ENCODE data around the gene MRAS. TPM values are rescaled to one million over a fixed set of nuclear protein-coding genes. Genes with fewer than 3 reads are reported as not detected.
"Not testable (repeated sequence)": the region's sequence is repeated elsewhere in the genome, so short reads cannot be mapped to it uniquely, and the experiment has no call there.

Gene MRAS
- total RNA-seq, 1 donor from 2014 or later = 6.8 TPM

DNA sequence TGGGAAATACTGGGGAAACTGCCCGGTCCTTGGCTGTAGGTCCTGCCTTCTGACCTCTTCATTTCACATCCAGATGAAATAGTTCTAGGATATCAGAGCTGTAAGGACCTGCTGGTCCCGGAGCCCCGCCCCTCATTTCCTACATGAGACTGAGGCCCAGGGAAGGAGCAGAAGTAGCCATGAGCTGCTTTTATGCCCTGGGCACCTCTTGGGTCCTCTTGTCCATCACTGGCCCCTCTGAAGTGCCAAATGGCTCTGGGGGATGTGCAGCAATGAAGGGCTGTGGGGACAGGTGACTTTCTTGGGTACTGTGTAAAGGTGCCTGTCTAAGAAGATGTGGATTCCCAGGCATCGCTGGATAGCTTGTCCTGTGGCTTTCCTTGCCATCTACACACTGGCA, 45.8 kb downstream of the MRAS start:
- DNase-seq = no peak

DNA sequence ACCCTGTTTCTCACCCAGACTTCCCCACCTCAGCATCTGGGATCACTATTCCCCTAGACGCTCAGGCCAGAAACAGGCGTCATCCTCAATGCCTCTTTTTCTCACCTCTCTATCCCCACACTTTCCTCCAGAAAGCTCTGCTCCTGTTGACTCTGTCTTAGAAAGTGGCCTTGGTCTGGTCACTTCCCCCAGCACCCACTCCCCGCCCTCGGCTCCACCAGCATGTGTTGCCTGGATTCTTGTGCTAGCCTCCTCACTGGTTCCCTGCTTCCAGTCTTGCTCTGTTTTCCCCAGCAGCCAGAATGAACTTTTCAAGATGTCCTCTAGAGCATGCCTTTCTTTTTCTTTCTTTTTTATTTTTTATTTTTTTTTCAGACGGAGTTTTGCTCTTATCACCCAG, 46.3 kb downstream of the MRAS start:
- no peak for DNase-seq

DNA sequence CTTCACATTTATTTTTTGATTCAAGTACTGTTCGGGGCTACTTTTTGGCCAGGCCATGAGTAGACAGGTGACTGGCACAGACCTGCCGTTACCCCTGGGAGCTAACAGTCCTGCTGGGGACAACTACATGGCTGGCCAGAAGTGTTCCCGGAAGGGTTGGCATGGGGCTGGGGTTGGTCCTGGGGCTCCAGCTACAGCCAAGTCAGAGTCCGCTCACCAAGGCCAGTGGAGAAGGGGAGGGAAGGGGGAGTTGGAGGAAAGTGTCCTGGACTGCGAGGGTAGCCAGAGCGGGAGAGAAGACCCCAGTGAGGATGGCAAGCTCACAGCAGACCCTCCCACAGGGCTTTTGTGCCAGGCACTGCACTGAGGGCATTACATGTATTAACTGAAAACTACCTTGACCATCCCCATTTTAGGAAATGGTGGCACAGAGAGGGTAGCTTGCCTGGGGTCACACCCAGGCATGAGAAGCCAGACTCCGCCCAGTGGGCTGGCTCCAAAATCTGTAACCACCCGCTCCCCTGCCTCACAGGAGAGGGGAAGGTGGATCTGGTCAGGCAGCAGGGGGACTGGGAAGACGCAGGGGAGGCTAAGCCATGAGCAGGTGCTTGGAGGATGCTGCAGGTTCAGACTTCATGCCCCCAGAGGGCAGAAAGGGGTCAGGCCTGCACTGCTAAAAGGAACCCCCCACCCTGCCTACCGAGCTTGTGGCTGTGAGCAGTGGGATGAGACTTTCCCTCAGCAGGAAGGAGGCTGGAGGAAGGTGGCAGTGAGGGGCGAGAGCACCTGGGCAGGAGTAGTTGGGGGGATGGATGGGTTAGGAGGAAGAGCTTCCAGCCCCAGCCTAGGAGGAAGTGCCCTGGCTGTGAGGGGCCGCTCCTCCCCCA, 47.7 kb downstream of the MRAS start:
- DNase-seq = no peak

DNA sequence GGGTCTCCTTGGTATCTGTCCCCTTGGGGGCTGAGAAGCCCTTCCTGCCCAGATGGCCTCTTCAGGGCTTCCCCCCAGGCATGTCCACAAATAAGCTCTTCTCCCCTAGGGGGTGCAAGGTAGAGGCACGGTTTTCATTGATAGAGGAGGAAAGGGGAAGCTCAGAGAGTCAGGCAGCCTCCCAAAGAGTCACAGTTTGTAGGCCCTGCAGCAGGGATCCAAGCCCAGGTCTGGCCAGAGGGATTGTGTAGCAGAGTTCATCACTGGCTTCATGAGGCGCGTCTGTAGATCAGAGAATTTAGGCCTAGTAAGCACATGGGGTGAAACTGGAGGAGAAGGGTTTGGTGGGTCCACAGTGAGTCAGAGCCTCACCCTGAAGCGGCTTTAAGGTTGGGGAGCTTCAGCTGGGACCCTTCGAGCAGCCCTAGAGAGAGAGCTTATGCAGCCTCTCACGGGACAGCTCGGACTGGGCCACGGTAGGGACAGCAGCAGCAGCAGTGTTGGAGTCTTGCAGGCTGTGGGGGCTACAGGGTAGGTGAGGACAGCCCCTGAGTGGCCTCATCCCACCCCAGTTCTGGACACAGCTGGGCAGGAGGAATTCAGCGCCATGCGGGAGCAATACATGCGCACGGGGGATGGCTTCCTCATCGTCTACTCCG, 48.5 kb downstream of the MRAS start:
- DNase-seq = no peak

DNA sequence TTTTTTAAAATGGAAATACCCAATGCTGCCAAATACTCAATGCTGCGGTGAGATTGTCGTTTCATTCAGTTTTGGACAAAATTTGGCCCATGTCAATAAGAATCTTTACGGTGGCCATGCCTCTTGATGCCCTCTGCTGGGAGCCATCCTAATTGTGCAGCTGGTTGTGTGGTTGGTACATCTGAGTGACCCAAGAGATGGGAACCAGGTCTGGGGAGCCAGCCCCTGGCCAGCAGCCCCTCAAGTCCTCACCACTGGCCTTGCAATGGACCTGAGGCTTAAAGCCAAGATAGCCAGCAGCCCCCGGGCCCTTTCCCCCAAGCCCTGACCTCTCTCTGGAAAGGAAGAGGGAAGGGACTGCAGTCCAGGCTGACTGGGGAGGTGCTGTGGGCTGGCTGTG, 49.6 kb downstream of the MRAS start:
- DNase-seq = peak; percentile 18

DNA sequence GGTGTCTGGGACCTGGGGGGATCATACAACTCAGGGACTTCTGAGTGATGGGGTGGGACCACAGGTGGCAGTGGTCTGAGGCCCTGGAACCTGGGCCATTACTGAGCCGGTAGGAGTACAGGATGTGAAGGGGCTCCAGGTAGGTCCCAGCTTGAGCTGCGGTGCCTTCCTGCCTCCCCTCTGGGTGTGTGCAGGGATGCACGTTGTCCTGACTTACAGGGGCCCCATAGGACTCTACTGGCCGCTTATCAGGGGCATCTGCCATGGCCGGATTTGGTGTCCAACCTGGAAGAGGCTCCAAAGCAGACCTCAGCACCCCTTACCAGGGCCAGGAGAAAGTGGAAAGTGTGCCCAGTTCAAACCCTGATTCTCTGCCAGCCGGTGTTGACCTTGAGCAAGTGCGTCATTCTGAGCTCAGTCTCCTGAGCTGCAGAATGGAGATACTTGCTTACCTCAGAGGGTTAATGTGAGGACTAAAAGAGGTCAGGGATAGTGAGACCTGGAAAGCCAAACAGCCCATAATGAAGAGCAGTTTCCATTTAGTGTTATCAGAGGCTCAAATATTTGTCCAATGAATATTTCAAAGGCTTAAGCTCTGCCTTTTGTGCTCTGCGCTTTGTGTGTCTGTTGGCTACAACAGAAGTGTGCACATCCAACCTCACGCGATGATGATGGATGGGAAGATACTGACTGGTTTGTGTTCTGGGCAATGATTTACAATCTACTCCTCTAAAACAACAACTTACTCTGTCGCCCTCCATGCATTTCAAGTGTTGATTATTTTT, 50.6 kb downstream of the MRAS start:
- no peak for DNase-seq

DNA sequence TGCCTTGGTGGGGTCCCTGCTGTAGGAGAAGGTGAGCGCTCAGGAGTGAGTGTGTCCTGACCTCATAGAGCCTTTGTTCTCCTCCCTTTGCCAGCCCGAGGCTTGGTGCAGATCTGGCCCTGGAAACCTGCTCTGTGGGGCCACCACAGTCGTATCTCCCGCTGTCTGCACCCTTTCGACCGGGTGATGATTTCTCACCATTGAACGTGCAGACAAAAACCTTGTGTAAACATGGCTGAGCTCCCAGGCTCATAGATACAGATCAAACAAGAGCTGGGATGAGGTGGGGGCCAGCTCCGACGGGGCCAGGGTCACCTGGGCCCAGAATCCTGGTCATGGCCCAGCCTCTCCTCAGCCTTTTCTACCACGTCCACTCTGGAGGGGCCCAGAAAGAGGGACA, 51.4 kb downstream of the MRAS start:
- no peak for DNase-seq

DNA sequence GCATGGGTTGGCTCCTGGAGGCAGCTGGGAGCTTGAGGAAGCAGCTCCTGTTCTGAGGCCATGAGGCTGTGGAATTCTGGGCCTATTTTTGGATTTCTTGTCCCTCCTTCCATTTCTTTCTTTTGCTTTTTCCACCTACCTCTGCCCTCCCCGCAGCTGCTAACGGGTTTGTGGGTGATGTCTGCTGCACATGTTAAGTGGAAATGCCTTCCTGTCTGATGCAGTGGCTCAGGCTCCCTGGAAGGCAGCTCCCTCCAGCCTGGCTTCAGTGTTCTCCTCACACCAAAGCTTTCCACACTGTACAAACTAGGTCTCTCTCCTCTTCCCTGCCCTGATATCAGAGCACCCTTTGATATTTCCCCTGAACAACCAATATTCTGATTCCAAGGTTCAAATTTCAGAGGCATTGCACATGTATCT, 52.3 kb downstream of the MRAS start:
- no peak for DNase-seq

DNA sequence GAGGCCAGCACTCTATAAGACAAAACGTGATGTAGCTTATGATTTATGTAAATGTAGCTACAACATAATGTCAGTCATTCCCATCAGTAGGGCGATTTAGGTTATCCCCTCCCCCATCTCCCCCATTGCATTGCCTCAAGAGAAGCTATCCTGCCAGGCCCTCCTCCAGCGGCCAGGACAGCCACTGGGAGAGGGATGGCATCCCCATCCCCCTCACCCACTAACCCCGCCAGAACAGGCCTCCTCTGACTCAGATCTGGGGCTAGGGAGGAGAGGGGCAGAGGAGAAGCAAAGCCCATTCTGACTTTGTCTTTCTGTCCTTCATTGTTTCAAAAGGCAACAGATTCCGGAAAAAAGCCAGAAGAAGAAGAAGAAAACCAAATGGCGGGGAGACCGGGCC, 53.5 kb downstream of the MRAS start:
- DNase-seq = no peak

DNA sequence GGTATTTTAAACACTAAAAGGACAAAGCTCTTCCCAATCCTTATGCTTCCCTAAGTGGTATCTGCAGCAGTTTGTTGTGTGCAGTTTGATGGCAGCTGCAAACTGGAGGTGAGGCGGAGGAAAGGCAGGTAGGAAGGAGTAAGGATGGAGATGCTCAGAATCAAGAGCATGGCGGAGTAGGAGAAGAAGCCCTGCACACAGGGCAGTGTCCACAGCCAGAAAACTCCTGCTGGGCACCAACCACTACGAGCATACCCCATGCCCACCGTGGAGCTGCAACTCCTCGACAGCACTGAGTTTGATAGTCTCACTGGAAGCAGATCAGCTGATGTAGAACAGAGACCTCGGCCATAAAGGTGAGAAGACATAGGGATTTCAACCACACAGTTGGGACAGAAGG, 55.7 kb downstream of the MRAS start:
- no peak for DNase-seq

DNA sequence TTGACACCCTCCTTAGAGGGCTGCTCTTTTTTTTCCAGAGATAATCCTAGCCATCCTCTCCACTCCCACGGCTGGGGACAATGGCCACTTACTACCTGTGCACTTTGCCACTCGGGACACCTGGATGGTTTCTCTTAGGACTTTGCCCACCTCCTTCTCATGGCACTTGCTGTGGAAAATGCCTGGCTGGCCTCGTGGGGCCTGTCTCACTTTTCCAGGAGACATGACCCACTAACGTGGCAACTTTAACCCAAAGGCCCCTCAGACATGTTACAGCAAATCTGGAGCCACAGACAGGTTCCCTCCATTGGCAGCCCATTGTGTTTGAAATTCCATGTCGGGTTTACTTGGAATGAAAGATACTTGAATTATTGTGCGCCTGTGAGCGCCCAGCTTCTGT, 56.6 kb downstream of the MRAS start:
- DNase-seq = no peak

DNA sequence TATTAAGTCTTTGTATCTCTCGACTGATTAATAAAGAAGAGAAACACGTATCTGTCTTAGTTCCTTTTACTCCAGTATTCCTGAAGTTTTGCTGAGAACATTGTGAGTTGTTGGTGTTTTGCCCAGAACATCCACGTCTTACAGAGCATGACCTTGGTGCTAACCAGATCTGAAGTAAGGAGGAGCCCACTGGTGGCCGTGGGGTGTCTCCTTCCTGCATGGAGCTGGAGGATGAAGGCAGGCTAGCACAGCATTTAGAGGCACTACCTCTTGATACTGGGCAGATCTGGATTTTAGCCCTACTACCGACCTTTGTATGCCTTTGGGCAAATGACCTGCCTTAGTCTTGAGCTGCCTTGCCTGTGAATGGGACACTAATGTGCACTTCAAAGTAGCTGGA, 57.1 kb downstream of the MRAS start:
- no peak for DNase-seq

DNA sequence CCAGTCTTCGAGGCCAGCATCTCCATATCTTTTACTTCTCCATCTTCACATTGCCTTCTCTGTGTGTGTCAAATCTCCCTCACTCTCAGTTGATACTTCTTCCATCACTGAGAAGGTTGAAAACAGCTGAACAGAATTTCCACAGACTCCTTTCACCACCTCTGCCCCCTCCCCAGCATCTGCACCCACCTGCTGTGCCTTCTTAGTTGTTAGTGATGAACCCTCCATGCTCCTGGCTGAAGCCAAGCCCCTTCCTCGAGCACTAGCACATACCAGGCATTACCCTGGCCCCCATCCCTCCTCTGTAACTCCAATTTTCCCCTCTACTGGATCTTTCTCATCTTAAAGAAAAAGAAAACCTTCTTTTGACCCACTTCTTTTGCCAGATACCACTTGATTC, 58.2 kb downstream of the MRAS start:
- no peak for DNase-seq

DNA sequence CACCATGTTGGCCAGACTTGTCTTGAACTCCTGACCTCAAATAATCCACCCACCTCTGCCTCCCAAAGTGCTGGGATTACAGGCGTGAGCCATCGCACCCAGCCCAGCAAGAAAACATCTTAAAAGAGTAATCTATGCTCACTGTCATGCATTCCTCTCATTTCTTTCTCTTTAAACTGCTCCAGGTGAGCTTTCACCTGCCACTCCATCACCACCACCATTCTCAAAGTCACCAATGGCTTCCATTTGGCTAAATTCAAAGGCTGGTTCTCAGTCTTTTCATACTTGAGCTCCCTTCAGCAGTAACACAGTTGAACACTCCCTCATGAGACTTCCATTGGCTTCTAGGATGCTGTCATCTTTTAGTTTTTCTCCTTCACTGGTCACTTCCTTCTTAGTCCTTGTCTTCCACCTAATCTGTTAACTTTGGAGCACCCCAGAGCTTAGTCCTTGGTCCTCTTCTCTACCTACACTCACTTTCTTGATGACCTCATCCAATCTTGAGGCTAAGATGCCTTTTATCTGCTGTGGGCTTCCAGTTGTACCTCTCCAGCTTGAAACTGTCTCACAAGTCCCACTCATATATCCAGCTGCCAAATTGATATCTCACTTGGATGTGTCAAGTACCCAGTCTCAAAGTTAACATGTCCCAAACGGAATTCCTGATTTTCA, 59.0 kb downstream of the MRAS start:
- DNase-seq = no peak

DNA sequence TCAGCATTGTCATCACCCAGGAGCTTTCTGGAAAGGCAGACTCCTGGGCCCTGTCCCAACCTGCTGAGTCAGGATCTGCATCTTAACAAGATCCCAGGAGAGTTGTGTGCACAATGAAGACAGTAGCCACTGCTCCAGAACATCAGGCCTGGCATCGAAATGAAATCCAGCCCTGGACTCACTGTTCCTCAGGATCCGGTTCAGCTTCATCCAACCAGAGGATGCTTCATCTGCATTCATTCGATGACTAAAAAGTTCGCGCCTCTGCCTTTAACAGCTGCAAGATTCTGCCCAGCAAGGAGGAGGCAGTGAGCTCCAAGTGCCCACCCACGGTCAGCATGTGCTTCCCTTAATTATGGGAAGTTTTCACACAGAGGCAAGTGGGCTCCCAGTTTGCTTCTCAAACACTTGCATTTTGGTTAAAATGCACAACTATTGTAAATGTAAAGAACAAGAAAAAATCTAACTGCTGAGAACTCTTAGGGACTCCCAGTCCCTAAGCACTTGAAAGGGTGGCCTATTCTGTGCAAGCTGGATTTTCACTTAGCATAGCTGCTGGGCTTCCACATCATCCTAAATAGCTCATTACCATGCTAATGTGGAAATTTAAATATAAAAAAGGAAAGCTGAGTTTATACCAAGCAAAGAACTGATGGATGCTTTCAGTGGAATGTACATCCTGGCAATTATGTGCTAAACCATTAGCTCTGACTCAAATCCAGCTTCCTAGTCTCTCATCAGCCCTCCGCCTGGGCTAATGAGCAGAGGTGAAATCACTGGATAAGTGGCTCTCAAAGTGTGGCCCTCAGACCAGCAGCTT, 60.6 kb downstream of the MRAS start:
- DNase-seq = no peak

DNA sequence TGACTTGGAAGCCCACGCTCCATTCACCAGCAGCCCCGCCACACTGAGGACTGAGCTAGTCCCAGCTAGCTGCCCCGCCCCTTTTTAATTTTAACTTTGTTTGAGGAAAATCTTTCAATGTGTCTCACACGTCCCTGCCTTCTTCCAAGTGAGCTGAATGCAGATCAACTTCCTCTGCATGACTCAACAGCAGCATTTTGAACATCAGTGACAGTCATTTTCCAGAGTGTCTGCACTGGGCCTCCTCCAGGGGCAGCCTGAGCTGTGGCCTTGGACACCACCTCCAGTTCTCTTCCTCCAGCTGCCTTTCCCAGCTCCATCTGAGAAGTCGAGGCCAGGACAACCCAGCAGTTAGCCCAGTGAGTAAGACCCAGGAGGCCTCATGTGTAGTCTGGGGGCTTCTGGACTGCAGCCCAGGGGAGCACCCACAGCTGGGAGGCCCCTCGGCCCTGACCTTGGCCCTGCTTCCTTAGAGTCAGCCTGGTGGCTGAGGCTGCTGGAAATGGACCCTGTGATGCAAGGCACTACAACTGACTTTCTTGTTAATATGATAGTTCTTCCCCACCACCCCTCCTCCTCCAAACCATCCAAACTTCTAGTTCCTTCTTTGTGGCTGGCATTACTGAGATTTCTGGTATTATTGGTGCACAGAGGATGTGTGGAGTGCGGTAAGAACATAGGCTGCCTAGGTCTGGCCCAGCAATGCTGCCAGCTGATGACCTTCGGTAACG, 64.6 kb downstream of the MRAS start:
- no peak for DNase-seq

DNA sequence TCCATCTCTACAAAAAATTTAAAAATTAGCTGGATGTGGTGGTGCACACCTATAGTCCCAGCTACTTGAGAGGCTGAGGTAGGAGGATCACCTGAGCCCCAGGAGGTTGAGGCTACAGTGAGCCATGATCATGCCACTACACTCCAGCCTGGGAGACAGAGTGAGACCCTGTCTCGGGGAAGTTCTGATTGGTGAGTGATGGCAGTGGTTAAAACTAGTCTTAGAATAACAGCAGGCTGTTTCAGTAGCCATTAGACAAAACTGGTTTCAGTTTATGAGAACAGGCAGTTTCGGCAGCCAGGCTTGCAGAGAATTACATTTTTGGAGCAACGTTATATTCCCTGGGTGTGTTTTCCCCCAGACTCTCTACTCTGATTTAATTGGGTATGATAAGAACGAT, 67.9 kb downstream of the MRAS start:
- DNase-seq = not testable (repeated sequence)

DNA sequence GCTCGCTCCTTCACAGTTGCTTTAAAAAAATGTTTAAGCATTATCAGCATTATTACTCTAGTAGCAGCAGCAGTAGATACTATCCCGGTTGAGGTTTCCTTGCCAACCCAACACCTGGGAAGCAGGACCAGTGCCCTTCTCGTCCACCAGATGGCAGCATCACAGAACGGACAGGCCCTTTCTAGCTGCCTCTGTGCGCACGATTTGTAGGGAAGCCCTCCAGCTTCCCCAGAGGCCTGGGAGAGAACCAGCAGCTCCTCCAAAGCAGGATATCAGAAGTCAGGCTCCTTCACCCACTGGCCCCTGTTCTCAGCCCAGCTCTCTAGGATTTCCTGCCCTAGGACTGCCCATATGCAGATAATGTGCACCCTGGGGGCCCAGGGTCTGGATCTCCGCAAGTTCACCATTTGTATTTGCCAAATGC, 69.2 kb downstream of the MRAS start:
- peak; percentile 88 for DNase-seq

DNA sequence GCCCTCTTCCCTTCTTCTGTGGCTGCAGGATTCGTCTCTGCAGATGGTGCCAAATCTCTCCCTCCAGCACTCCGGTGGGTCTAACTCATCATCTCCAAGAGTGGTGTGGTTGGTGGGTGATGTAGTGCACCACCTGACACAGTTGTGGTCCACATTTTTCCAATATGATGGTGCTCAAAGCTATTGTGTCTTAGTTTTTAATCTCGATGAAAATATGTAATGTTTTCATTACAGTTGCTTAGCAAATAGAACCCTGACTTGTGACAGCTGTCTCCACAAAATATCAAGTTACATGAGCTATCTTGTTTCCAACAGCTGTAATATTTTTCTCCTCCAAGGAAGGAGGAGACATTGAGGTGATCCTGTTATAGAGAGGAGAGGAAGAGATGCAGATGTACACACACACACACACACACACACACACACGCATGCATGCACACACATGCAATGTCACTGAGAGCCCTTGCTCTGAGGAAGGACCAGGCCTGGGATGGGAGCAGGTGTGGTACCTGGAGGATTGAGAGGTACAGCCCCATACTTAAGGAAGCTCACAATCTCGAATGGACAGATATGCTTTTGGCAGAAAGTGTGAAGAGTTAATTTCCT, 70.3 kb downstream of the MRAS start:
- no peak for DNase-seq

DNA sequence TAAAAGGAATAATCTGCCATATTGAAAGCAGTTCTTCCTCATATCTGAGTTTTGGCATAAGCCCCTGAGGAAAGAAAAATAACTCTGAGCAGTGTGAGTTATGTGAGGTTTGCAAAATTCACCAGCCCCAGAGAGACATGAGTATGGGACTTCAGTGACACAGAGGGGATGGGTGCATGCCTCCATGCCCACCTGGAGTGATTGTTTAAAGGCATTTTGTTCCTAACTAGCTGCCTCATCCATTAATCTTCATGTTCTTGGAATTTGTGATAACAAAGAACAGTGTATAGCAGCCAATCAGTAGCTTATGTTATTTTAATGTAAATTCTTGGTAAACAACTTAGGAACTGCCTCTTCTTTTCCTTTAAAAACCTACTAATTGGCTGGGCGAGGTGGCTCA, 74.9 kb downstream of the MRAS start:
- DNase-seq = no peak

DNA sequence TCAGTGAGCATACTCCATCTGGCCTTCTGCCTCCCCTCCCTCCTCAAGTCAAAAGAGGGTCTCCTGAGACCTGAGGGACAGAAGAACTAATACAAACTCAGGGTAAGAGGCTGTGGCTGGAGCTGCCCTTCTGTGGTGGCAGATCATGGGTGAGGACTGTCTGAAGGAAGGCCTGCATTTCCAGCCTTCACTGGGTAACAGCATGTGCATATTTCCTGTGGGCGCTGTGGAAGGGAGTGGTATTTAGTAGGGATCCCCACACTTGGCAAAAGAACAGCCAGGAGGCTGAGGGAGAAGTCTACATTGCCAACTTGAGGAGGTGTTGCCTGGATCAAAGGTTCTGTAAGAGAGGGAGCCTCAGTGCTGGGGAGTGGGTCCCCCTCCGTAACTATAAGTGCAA, 75.9 kb downstream of the MRAS start:
- DNase-seq = no peak

Measured in dermis blood vessel endothelial cell (primary cell).